Activated CD8-positive, alpha-beta memory T cell treated with anti-CD3 and anti-CD28 coated beads, Interleukin-2, amount 50 U/mL, for 24 hours (primary cell): ENCODE measurements around the gene ZNF324B.
"Not testable (repeated sequence)": the region's sequence is repeated elsewhere in the genome, so short reads cannot be mapped to it uniquely, and the experiment has no call there.

Source experiments
- DNase-seq: peaks from one replicate; pipeline ENCODE4 v3.0.0-alpha.2; 2020; ENCODE audit errors: extremely low read depth

The ZNF324B gene

GRCh38 chr19:58455306-58455705, 3.9 kb downstream of the ZNF324B start:
- DNase-seq: no peak

DNA sequence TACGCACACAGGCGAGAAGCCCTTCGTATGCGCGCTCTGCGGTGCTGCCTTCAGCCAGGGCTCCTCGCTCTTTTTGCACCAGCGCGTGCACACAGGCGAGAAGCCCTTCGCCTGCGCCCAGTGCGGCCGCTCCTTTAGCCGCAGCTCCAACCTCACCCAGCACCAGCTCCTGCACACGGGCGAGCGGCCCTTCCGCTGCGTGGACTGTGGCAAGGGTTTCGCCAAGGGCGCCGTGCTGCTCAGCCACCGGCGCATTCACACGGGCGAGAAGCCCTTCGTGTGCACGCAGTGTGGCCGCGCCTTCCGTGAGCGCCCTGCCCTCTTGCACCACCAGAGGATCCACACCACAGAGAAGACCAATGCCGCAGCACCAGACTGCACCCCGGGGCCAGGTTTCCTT, 4.7 kb downstream of the ZNF324B start:
- no peak for DNase-seq

GRCh38 chr19:58460039-58460438, 8.6 kb downstream of the ZNF324B start:
- no peak for DNase-seq

DNA sequence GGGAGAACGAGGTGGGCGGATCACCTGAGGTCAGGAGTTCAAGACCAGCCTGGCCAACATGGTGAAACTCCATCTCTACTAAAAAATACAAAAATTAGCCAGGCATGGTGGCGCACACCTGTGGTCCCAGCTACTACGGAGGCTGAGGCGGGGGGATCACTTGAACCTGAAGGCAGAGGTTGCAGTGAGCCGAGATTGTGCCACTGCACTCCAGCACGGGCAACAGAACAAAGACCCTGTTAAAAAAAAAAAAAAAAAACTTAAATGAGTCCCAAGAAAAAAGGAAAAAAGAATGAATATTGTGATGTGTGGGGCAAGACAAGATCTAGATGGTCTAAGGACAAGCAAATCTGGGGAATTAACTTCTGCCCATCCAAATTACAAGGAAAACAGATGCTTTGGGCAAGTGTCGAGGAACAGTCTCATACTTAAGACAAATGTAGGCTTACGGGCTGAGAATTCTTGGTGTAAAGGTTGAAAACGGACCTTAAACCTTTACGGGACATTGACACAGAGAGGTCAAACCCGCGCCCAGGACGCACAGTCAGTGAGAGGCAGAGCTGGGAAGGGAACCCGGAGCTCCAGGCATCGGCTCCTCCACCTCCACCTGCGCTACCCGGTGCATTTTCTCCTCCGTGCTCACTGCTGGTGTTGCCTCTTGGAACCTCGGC, 14.8 kb downstream of the ZNF324B start:
- no peak for DNase-seq

- peak; percentile 92 for DNase-seq
Observed at GRCh38 chr19:58466760-58467589, 15.6 kb downstream of the ZNF324B start, which contains the start of gene ZNF324. Gene ZNF324 (plus strand): TSS chr19:58467080. CDS start chr19:58469186, 2,106 bp downstream.

DNA sequence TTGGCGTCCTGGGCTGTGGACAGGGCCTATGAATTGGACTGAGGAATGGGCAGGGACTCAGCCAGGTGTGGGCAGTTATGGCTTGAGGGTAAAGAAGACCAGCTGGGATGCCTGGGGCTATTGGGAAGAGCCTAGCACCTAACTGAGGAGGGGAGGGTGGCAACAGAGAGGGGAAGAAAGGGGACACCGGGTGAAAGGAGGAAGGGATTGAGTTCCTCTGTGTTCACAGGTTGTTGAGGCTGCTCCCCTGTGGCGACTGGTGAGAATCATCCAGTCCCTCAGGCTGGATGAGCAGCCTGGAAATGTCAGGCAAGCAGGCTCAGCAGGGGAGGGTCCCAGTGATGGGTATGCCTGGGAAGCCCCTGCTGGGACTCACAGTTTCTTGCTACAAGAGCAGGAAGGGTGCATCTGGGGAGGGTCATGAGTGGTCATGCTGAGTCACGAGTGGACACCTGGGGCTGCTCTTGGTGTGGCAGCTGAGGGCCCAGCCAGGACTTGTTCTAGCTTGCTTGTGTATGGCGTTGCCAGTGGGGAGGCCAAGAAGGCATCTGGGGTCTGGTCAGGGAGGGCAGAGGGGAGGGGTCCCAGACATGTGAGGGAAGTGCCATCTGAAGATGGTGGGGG, 16.9 kb downstream of the ZNF324B start:
- DNase-seq: no peak

GRCh38 chr19:58469241-58470013, 18.0 kb downstream of the ZNF324B start:
- DNase-seq: no peak

DNA sequence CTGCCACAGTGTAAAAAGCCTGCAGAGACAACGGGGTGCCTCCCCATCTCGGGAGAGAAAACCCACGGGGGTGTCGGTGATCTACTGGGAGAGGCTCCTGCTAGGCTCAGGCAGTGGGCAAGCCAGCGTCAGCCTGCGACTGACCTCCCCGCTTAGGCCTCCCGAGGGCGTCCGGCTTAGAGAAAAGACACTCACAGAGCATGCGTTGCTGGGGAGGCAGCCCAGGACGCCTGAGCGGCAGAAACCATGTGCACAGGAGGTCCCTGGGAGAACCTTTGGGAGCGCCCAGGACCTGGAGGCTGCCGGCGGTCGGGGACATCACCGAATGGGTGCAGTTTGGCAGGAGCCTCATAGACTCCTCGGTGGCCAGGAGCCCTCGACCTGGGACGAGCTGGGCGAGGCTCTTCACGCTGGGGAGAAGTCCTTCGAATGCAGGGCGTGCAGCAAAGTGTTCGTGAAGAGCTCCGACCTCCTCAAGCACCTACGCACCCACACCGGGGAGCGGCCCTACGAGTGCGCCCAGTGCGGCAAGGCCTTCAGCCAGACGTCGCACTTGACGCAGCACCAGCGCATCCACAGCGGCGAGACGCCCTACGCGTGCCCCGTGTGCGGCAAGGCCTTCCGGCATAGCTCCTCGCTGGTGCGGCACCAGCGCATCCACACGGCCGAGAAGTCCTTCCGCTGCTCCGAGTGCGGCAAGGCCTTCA, 19.6 kb downstream of the ZNF324B start:
- not testable (repeated sequence) for DNase-seq

- DNase-seq: no peak
Observed at GRCh38 chr19:58471736-58472135, 20.3 kb downstream of the ZNF324B start.

GRCh38 chr19:58473775-58474174, 22.4 kb downstream of the ZNF324B start:
- no peak for DNase-seq

DNA sequence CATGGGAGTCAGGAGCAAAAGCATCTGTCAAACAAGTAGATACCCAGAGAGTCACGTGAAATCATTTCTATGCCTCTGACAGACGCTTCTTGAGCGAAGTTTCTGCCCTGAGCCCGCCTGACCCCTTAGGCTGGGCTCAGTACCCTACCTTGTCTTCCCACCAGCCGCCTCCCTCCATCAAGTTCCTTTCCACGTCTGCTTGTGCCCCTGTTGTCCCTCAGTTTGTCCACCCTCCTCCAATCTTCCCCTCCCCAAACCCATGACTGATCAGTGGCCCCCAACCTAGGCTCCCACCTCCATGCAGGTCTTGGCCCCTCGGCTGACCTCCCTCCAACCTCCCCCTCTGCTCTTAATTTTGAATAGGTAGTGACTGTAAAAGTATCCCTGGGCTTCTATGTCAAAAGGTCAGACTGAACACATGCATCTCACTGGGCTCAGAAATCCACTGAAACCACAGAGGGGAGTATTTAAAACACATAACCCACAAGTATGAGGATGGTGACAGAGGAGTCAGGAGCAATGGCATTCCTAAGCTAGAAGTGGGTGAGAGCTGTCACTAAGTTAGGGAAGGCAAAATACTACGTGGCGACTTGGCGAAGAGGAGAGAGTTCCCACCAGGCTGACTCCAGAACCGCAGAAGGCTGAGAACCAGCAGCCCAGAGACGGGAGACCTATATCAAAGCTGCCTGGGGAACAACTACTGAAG, 23.0 kb downstream of the ZNF324B start:
- DNase-seq: no peak

DNA sequence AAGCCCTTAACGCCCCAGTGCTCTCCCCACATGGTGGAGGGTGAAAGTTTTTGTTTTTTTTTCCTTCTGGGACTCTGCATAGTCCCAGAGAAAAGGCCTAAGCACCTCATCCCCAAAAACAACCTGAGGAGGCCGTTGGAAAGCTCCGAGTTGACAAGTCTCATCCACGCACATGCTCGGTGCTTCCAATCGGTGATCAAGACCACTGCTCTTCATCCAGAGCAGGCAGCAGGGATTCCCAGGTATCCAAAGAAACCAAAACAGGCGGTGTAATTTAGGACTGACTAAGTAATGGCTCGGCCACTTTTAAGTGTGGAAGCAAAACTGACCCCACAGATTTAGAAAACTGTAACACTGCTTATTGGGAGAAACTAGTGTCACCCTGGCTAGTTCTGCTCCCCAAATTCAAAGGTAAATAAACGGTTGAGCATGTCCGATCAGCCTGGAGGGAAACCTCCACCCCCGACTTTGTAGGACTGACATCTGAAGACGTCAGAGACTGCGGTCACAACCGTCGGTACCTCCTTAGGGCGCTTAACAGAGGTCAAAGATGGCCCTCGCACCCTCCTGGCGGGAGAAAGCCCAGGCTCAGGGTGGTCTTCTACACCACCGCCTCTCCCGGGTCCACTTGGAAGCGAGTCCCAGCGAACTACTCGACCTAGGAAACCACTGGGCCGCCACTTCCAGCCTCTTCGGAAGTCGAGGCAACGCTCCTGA, 23.7 kb downstream of the ZNF324B start:
- DNase-seq: no peak

DNA sequence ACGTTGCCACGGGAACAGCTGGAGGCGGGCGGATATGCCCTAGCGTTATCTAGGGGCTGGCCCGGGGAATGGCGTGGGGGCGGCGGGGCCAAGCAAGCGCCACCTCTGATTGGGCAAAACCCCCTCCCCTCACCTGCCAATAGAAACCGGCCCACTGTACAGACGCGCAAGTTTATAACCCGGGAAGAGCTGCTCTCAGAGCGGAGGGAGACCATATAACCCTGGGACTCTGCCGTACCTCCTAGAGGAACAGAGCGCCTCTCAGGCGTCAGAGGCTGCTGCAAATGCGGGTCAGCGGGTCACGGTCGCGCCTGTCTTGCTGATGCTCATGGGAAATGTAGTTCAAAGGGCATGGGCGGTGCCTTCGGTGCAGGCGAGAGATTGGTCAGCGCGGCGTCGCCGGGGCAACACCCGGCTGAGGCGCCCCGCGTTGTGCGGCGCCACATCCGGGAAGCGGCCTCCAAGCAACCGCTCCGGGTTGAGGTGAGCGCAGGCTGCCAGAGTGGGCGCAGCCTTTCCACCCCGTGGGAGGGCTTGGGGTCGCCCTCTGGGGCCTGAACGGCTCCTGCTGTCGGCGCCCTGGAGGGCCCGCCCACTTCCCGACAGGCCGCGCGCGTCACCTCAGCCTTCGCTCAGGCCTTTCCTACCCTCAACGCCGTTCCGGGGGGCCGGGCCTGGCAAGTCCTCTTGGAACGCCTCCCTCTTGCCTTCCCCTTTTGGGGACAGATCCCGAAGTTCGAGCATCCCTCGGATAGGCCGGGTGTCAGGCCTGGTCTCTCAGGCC, 24.5 kb downstream of the ZNF324B start, which contains the start of gene ZNF446:
Gene ZNF446, plus strand, starts transcription at position 639 of the 784 bp plus-strand sequence. CDS start 867 bp downstream, outside the sequence.
- DNase-seq: peak; percentile 86

GRCh38 chr19:58476498-58477015, 25.1 kb downstream of the ZNF324B start:
- no peak for DNase-seq

- no peak for DNase-seq
Observed at GRCh38 chr19:58477130-58477529, 25.7 kb downstream of the ZNF324B start.

DNA sequence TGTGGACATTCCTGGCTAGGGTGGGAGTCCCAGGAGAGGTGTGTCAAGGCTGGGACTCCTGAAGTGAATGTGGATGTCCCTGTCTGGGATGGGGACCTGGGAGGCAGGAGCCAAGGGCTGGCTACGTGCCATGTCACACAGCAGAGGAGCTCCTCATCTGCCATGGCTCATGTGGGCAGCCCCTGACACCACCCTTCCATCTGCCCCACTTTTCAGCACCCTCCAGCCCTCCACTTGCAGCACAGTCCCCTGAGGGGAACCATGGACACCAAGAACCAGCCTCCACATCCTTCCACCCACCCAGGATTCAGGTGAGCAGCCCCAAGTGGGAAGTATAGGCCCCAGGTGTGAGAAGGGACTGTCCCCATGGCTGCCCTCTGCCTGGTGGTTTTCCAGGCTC, 26.4 kb downstream of the ZNF324B start:
- DNase-seq: no peak

- DNase-seq: no peak
Observed at GRCh38 chr19:58479303-58479702, 27.9 kb downstream of the ZNF324B start.

- DNase-seq: no peak
Observed at GRCh38 chr19:58479736-58480480, 28.5 kb downstream of the ZNF324B start.
